LNCaP clone FGC (cell line): Measurements from ENCODE around the gene EDARADD.

Experiments used
- DNase-seq: peaks from one replicate; pipeline ENCODE4 v3.0.0-alpha.2; 2011; ENCODE audit warnings: low read depth
- H3K4me3 ChIP-seq: 2 replicates; pipeline ENCODE4 v1.5.1; 2011; ENCODE audit warnings: mild to moderate bottlenecking, low read depth, low read length, control low read depth
- TF ChIP-seq, protein P1 (sequence below): IDR thresholded peaks from 2 replicates; pipeline ENCODE4 v1.5.1; 2012; ENCODE audit warnings: mild to moderate bottlenecking; ENCODE audit not compliant: control insufficient read depth, insufficient read depth; ENCODE audit errors: extremely low read depth

Gene EDARADD

DNA sequence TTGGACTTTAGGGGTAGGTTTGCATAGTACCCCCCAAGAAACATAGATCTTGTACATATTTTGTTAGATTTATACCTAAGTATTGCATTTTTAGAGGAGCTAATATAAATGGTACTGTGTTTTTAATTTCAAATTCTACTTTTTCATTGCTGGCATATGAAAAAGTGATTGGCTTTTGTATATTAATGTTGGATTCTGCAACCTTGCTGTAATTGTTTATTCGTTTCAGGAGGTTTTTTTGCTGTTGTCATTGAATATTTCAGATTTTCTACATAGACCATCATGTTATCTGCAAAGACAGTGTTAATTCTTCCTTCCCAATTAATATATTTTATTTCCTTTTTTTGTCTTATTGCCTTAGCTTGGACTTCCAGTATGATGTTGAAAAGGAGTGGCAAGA, 23.0 kb upstream of the EDARADD start:
- TF ChIP-seq, protein P1, sequence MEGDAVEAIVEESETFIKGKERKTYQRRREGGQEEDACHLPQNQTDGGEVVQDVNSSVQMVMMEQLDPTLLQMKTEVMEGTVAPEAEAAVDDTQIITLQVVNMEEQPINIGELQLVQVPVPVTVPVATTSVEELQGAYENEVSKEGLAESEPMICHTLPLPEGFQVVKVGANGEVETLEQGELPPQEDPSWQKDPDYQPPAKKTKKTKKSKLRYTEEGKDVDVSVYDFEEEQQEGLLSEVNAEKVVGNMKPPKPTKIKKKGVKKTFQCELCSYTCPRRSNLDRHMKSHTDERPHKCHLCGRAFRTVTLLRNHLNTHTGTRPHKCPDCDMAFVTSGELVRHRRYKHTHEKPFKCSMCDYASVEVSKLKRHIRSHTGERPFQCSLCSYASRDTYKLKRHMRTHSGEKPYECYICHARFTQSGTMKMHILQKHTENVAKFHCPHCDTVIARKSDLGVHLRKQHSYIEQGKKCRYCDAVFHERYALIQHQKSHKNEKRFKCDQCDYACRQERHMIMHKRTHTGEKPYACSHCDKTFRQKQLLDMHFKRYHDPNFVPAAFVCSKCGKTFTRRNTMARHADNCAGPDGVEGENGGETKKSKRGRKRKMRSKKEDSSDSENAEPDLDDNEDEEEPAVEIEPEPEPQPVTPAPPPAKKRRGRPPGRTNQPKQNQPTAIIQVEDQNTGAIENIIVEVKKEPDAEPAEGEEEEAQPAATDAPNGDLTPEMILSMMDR, result no peak
- DNase-seq, result no peak
- no peak overlapping the region for H3K4me3 ChIP-seq

- H3K4me3 ChIP-seq, result no peak overlapping the region
- TF ChIP-seq, protein P1, result no peak
- no peak for DNase-seq
Measured at GRCh38 chr1:236377832-236378535, 16.1 kb upstream of the EDARADD start.

- DNase-seq, result no peak
- no peak overlapping the region for H3K4me3 ChIP-seq
- TF ChIP-seq, protein P1, result no peak
Measured at GRCh38 chr1:236381565-236382158, 12.4 kb upstream of the EDARADD start.

- no peak overlapping the region for H3K4me3 ChIP-seq
- TF ChIP-seq, protein P1, result no peak
- no peak for DNase-seq
Measured at GRCh38 chr1:236388332-236388731, 5.8 kb upstream of the EDARADD start.

- peak; percentile 94 for DNase-seq
Measured at GRCh38 chr1:236389253-236389652, 4.8 kb upstream of the EDARADD start.

DNA sequence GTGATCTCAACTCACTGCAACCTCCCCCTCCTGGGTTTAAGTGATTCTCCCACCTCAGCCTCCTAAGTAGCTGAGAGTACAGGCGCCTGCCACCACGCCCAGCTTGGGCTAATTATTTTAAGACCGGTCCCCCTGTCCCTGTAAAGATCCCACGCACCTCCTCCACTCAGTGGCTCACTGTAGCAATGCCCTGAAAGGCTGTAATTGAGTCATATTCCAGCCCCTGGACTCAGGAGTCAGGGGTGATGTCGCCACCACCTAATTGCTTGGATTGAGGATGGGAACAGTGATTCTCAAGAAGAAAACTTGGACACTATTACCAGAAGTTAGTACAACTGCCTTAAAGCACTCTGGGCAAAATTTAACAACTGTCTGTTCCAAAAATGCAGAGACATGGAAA, 3.1 kb upstream of the EDARADD start:
- DNase-seq, result no peak
- no peak overlapping the region for H3K4me3 ChIP-seq
- TF ChIP-seq, protein P1, result no peak

More at GRCh38 chr1:236389253-236389652, 4.8 kb upstream of the EDARADD start:
- TF ChIP-seq, protein P1, result no peak
- 0 out of 2 replicates have a peak overlapping the region, but pooled peaks have one; percentile 13 for H3K4me3 ChIP-seq
